Nephron (organoid): ENCODE measurements around the gene ZNF462.
A peak's percentile ranks its signal among the peaks of the same experiment; 100 is the strongest.
"Not testable (repeated sequence)": the region's sequence is repeated elsewhere in the genome, so short reads cannot be mapped to it uniquely, and the experiment has no call there.

ENCODE experiments used
- H3K27ac Mint-ChIP-seq, 3 experiments: 2 replicates each; pipeline ENCODE4 v1.8.0; 2020; ENCODE audit warnings: mixed read lengths in 3 of 3, mild to moderate bottlenecking in 2 of 3, moderate library complexity in 1 of 3
- H3K27me3 Mint-ChIP-seq: 2 replicates; pipeline ENCODE4 v1.8.0; 2021; ENCODE audit warnings: low read depth, mild to moderate bottlenecking, moderate library complexity, mixed read lengths
- H3K36me3 Mint-ChIP-seq: 2 replicates; pipeline ENCODE4 v1.8.0; 2020; ENCODE audit warnings: low read depth, mixed read lengths
- H3K4me1 Mint-ChIP-seq: 2 replicates; pipeline ENCODE4 v1.8.0; 2020; ENCODE audit warnings: mixed read lengths
- H3K4me3 Mint-ChIP-seq, 3 experiments: 2 replicates each; pipeline ENCODE4 v1.8.0; 2020; ENCODE audit warnings: mild to moderate bottlenecking in 3 of 3, mixed read lengths in 3 of 3, moderate library complexity in 2 of 3
- H3K9me3 Mint-ChIP-seq: 2 replicates; pipeline ENCODE4 v1.8.0; 2020; ENCODE audit warnings: mixed read lengths
- TF ChIP-seq, protein P1 (sequence below), 3 experiments: fragments of 200-600 bp; sonication (generic); IDR thresholded peaks; one replicate each; pipeline ENCODE4 v1.5.0; 2021; ENCODE audit warnings: antibody characterized with exemption in 3 of 3; ENCODE audit not compliant: unreplicated experiment in 3 of 3

The ZNF462 gene

DNA sequence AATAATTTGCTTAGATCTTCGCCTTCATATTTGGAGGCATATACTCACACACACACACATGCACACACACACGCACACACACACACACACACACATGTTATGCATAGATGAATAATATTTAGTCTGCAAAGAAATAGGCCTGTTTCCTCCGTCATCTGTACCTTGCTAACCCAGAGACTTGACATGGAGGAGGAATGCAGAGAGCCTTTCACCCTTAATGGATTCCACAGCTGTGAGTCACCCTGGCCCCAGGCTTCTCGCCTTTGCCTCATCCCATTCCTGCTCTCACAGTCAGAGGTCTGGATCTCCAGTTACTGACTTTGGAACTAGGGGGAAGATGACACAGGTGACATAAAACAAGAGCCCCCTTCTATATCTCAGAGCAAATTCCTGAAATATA, 29.7 kb downstream of the ZNF462 start:
- Mint-ChIP-seq H3K27ac (peak overlapping the region; percentile 66 to 86 (median 70)), H3K9me3 (no peaks in the 10 kb centered on the region), H3K4me3 (no peak overlapping the region), H3K4me1 (peaks cover 61% of the 10 kb centered on the region), H3K27me3 (no peaks in the 10 kb centered on the region), H3K36me3 (peaks cover 49% of the 10 kb centered on the region)
- TF ChIP-seq, protein P1, sequence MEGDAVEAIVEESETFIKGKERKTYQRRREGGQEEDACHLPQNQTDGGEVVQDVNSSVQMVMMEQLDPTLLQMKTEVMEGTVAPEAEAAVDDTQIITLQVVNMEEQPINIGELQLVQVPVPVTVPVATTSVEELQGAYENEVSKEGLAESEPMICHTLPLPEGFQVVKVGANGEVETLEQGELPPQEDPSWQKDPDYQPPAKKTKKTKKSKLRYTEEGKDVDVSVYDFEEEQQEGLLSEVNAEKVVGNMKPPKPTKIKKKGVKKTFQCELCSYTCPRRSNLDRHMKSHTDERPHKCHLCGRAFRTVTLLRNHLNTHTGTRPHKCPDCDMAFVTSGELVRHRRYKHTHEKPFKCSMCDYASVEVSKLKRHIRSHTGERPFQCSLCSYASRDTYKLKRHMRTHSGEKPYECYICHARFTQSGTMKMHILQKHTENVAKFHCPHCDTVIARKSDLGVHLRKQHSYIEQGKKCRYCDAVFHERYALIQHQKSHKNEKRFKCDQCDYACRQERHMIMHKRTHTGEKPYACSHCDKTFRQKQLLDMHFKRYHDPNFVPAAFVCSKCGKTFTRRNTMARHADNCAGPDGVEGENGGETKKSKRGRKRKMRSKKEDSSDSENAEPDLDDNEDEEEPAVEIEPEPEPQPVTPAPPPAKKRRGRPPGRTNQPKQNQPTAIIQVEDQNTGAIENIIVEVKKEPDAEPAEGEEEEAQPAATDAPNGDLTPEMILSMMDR (IDR thresholded peaks at IDR 0.05; ENCODE audit: unreplicated experiment in 3 of 3): no peak

DNA sequence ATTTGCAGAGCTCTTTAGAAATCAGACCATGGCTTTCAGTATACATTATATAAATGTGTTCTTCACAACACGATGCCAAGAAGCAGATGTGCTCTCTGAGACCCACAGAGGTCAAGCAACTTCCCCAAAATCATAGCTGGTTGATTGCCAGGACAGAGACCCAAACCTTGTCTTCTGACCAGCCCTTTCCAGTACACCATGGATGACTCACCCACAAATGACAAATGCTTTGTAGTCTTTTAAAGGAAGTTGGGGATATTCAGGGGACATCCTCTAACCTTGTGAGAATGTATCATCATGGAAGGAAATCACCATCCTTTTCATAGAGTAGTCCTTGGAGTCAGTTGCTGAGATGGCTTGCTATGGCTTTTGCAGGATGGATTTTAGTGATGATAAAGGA, 30.1 kb downstream of the ZNF462 start:
- Mint-ChIP-seq H3K9me3 (no peaks in the 10 kb centered on the region), H3K36me3 (peaks cover 53% of the 10 kb centered on the region), H3K27ac (peak overlapping the region; percentile 66 to 86 (median 70)), H3K4me1 (peaks cover 61% of the 10 kb centered on the region), H3K27me3 (no peaks in the 10 kb centered on the region), H3K4me3 (no peak overlapping the region)
- TF ChIP-seq, protein P1 (IDR thresholded peaks at IDR 0.05; ENCODE audit: unreplicated experiment in 3 of 3): no peak

DNA sequence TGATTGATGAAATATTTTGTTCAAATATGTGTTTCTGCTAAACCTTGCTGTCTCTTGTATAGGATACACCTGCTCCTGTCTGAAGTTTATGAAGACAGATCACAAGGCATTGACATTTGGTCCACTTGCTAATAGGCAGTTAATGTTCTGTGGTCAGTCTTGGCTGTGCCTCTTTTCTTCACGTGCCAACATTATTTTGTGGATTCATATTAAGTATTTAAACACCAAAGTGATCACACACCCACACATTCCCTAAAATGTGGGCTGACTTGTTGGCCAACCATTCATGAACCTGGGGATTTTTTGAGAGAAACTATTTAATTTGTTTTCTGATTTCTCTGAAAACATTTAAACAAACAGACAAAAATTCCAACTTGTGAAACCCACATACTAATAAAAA, 33.7 kb downstream of the ZNF462 start:
- Mint-ChIP-seq H3K27ac (peak overlapping the region in 1 of 3 experiments; percentile 62), H3K36me3 (peaks cover 78% of the 10 kb centered on the region), H3K4me3 (no peak overlapping the region), H3K27me3 (no peaks in the 10 kb centered on the region), H3K4me1 (peaks cover 35% of the 10 kb centered on the region), H3K9me3 (peaks cover 31% of the 10 kb centered on the region)
- TF ChIP-seq, protein P1 (IDR thresholded peaks at IDR 0.05; ENCODE audit: unreplicated experiment in 3 of 3): no peak

DNA sequence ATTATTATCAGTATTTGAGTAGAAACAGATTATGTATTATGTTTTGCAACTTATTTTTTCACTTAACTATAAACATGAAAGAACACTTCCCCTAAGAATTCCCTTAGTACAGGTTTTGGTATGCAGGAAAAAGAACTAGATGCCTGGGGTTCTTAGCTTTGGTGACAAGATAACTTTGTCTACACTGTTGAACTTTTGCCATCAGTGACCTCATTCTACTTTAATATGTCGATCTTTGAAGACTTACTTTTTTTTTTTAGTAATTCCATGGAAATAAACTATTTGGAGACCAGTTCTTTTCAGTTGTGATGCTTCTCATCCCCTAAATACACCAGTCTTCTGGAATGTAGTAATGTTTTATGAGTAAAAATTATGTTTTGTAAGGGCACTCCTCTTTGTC, 34.3 kb downstream of the ZNF462 start:
- no peak overlapping the region for H3K4me3 Mint-ChIP-seq
- H3K27ac Mint-ChIP-seq: peak overlapping the region; percentile 17 to 33 (median 24)
- no peaks in the 10 kb centered on the region for H3K27me3 Mint-ChIP-seq
- peaks cover 36% of the 10 kb centered on the region for H3K9me3 Mint-ChIP-seq
- H3K36me3 Mint-ChIP-seq: peaks cover 82% of the 10 kb centered on the region
- TF ChIP-seq, protein P1 (IDR thresholded peaks at IDR 0.05; ENCODE audit: unreplicated experiment in 3 of 3): no peak
- peaks cover 31% of the 10 kb centered on the region for H3K4me1 Mint-ChIP-seq

DNA sequence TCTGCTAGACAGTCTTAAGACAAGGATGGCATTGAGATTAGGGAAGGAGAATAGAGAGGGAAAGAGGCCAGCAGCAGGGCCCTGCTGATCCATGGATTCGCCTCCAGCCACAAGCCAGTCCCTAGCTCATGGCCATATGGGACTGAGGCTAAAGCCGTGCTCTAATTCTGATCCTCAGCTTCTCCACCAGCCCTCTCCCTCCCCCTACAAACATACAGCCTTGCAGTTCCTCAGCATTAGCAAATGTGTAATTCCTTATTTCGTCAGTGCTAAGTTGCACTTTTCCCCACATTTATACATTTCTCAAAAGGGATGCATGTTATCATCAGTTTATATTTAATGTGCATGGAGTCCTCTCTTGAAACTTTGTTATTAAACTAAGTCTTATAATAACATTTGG, 34.8 kb downstream of the ZNF462 start:
- H3K9me3 Mint-ChIP-seq: peaks cover 41% of the 10 kb centered on the region
- H3K27ac Mint-ChIP-seq: peak overlapping the region; percentile 17 to 33 (median 24)
- TF ChIP-seq, protein P1 (IDR thresholded peaks at IDR 0.05; ENCODE audit: unreplicated experiment in 3 of 3): no peak
- H3K36me3 Mint-ChIP-seq: peaks cover 82% of the 10 kb centered on the region
- no peak overlapping the region for H3K4me3 Mint-ChIP-seq
- H3K27me3 Mint-ChIP-seq: no peaks in the 10 kb centered on the region
- peaks cover 26% of the 10 kb centered on the region for H3K4me1 Mint-ChIP-seq

DNA sequence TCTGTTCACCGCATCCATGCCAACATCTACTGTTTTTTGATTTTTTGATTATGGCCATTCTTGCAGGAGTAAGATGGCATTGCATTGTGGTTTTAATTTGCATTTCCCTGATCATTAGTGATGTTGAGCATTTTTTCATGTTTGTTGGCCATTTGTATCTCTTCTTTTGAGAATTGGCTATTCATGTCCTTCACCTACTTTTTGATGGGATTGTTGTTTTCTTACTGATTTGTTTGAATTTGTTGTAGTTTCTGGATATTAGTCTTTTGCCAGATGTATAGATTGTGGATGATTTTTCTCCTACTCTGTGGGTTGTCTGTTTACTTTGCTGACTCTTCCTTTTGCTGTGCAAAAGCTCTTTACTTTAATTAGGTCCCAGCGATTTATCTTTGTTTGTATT, 37.6 kb downstream of the ZNF462 start:
- H3K27ac Mint-ChIP-seq, H3K4me3 Mint-ChIP-seq, H3K27me3 Mint-ChIP-seq: not testable (repeated sequence)
- Mint-ChIP-seq H3K9me3 (peaks cover 69% of the 10 kb centered on the region), H3K36me3 (peaks cover 92% of the 10 kb centered on the region), H3K4me1 (peaks cover 12% of the 10 kb centered on the region)
